Measurements from ENCODE around the gene SSU72. TPM values are rescaled to one million over a fixed set of nuclear protein-coding genes. Genes with fewer than 3 reads are reported as not detected.

SSU72 gene
- total RNA-seq, 4 donors from 2014 or later: 44.0 to 273 (median 78.4) TPM

DNA sequence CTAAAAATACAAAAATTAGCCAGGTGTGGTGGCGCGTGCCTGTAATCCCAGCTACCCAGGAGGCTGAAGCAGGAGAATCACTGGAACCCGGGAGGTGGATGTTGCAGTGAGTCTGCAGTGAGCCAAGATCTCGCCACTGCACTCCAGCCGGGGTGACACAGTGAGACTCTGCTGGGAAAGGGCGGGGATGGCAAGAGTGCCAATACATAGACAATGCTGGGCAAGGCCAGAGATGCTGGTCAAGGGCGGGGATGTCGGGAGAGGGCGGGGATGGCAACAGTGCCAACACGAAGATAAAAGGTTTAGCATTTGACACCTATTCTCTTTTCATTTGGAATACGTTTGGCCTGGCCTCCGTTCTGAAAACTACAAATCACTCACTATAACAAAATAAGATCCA is 11.0 kb downstream of the SSU72 start:
- Histone ChIP-seq H3K9me3 (no peaks in the 10 kb centered on the region), H3K27ac (no peak overlapping the region), H3K27me3 (no peaks in the 10 kb centered on the region), H3K4me1 (no peaks in the 10 kb centered on the region), H3K4me3 (no peak overlapping the region), H3K36me3 (no peaks in the 10 kb centered on the region)
- intact Hi-C loops (cut with DNase I; ENCODE audit: low total_unique reads): no loop called here
- DNase-seq: no peak
- no peak for TF ChIP-seq POLR2A (IDR thresholded peaks at IDR 0.05)
- TF ChIP-seq, protein P1, sequence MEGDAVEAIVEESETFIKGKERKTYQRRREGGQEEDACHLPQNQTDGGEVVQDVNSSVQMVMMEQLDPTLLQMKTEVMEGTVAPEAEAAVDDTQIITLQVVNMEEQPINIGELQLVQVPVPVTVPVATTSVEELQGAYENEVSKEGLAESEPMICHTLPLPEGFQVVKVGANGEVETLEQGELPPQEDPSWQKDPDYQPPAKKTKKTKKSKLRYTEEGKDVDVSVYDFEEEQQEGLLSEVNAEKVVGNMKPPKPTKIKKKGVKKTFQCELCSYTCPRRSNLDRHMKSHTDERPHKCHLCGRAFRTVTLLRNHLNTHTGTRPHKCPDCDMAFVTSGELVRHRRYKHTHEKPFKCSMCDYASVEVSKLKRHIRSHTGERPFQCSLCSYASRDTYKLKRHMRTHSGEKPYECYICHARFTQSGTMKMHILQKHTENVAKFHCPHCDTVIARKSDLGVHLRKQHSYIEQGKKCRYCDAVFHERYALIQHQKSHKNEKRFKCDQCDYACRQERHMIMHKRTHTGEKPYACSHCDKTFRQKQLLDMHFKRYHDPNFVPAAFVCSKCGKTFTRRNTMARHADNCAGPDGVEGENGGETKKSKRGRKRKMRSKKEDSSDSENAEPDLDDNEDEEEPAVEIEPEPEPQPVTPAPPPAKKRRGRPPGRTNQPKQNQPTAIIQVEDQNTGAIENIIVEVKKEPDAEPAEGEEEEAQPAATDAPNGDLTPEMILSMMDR (IDR thresholded peaks at IDR 0.05): no peak

DNA sequence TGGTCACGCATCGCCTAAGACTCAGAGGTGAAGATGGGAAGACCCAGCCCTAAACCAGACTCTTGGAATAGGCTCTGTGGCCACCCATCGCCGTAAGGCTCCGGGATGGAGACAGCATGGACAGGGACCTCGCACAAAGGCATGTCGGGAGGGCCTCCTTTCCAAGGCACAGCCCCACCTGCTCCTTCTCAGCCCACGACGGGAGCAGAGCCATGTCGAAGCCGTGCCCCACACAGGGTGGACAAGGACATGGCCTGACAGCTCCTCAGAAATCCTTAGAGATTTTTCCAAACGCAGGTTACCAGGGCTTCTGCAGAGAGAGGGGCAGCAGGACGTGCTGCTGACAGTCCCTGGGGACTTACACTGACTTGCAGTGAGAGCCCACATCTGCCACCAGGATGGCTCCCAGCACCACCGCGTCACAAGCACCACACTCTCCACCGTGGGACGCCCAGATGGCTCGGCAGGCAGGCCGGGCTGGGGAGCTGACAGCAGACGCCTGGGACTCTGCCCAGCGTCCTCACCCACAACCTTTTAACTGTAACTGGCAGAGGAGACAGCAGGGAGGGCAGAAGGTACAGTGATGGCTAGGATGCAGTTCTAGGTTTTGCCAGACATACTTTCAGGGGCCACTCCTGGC is 12.0 kb downstream of the SSU72 start:
- Histone ChIP-seq H3K4me1 (no peaks in the 10 kb centered on the region), H3K4me3 (no peak overlapping the region), H3K27ac (no peak overlapping the region), H3K27me3 (no peaks in the 10 kb centered on the region), H3K9me3 (no peaks in the 10 kb centered on the region), H3K36me3 (no peaks in the 10 kb centered on the region)
- TF ChIP-seq, protein P1 (IDR thresholded peaks at IDR 0.05): no peak
- no peak for TF ChIP-seq POLR2A (IDR thresholded peaks at IDR 0.05)
- intact Hi-C loops (cut with DNase I; ENCODE audit: low total_unique reads): no loop called here
- no peak for DNase-seq

GRCh38 chr1:1561801-1562470 is 12.7 kb downstream of the SSU72 start:
- Histone ChIP-seq H3K27ac (no peak overlapping the region), H3K27me3 (no peaks in the 10 kb centered on the region), H3K9me3 (no peaks in the 10 kb centered on the region), H3K4me3 (no peak overlapping the region), H3K36me3 (no peaks in the 10 kb centered on the region), H3K4me1 (no peaks in the 10 kb centered on the region)
- TF ChIP-seq, protein P1 (IDR thresholded peaks at IDR 0.05): no peak
- no peak for TF ChIP-seq POLR2A (IDR thresholded peaks at IDR 0.05)
- no peak for DNase-seq
- intact Hi-C loops (cut with DNase I; ENCODE audit: low total_unique reads): no loop called here

DNA sequence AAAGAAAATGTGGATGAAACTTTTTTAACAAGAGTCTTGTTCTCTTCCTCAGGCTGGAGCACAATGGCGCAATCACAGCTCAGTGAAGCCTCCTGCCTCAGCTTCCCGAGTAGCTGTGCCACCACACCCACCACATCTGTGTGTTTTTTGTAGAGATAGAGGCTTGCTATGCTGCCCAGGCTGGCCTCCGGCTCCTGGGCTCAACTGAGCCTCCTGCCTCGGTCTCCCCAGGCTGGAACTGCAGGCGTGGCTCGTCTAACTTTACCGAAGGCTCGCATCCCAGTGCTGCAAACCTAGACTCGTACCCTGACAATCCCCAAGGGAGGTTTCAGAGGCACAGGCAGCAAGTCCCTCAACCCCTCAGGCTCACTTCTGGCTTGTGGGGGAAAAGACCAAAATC is 14.5 kb downstream of the SSU72 start:
- no peak for TF ChIP-seq POLR2A (IDR thresholded peaks at IDR 0.05)
- TF ChIP-seq, protein P1 (IDR thresholded peaks at IDR 0.05): no peak
- H3K27ac ChIP-seq: no peak overlapping the region
- no peaks in the 10 kb centered on the region for H3K4me1 ChIP-seq
- DNase-seq: no peak
- no peaks in the 10 kb centered on the region for H3K36me3 ChIP-seq
- no peaks in the 10 kb centered on the region for H3K9me3 ChIP-seq
- H3K27me3 ChIP-seq: no peaks in the 10 kb centered on the region
- H3K4me3 ChIP-seq: no peak overlapping the region
- intact Hi-C loops (cut with DNase I; ENCODE audit: low total_unique reads): no loop called here

DNA sequence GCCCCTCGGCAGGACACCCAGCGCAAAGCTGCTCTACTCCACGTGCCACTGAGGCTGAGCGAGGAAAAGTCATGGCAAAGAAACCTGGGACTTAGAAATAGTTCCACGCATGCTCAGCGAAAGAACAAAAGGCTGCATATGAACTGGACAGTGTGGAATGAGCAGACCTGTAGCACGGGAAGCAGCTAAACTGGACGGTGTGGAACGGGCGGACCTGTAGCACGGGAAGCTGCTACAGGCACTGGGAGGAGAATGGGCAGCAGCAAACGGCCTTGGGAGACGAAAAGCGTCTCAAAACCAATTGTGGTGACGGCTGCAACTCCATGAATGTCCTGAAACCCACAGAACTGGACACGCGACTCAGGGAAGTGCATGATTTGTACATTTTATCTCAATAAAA is 15.6 kb downstream of the SSU72 start:
- Histone ChIP-seq H3K9me3 (no peaks in the 10 kb centered on the region), H3K4me3 (no peak overlapping the region), H3K4me1 (no peaks in the 10 kb centered on the region), H3K27ac (no peak overlapping the region), H3K36me3 (no peaks in the 10 kb centered on the region), H3K27me3 (no peaks in the 10 kb centered on the region)
- intact Hi-C loops (cut with DNase I; ENCODE audit: low total_unique reads): no loop called here
- DNase-seq: no peak
- TF ChIP-seq, protein P1 (IDR thresholded peaks at IDR 0.05): no peak
- no peak for TF ChIP-seq POLR2A (IDR thresholded peaks at IDR 0.05)

Measured in uterus (tissue), 4 donors.